ENCODE measurements around the gene RTEL1. TPM values are rescaled to one million over a fixed set of nuclear protein-coding genes. Genes with fewer than 3 reads are reported as not detected.

Gene RTEL1
- total RNA-seq, 1 donor from 2014 or later, result 12.2 TPM

DNA sequence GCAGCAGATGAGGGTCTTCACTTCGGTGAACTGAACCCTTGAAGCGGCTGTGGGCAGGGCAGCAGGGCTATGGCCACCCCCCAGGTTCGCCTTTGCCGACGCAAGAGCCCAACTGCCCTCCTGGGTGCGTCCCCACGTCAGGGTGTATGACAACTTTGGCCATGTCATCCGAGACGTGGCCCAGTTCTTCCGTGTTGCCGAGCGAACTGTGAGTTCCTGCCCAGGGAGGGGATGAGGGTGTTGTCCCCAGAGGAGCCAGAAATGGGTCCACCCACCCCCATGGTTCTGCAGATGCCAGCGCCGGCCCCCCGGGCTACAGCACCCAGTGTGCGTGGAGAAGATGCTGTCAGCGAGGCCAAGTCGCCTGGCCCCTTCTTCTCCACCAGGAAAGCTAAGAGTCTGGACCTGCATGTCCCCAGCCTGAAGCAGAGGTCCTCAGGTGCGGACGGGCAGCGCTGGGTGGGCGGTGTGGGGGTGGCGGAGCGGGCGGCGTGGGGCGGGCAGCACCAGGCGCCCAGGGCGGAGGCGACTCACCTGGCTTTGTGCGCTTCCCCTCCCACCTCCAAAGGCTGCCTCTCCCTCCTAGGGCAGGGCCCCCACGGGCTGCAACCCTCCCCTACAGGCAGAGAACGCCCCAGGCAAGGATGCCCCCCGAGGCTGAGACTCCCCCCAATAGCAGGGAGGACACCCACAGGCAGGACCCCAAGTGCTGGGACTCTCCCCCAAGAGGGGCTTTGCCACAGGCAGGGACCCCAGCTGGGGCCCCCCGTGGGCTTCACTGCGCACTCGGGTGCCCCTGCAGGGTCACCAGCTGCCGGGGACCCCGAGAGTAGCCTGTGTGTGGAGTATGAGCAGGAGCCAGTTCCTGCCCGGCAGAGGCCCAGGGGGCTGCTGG is 32.1 kb downstream of the RTEL1 start:
- no peak for ATAC-seq

DNA sequence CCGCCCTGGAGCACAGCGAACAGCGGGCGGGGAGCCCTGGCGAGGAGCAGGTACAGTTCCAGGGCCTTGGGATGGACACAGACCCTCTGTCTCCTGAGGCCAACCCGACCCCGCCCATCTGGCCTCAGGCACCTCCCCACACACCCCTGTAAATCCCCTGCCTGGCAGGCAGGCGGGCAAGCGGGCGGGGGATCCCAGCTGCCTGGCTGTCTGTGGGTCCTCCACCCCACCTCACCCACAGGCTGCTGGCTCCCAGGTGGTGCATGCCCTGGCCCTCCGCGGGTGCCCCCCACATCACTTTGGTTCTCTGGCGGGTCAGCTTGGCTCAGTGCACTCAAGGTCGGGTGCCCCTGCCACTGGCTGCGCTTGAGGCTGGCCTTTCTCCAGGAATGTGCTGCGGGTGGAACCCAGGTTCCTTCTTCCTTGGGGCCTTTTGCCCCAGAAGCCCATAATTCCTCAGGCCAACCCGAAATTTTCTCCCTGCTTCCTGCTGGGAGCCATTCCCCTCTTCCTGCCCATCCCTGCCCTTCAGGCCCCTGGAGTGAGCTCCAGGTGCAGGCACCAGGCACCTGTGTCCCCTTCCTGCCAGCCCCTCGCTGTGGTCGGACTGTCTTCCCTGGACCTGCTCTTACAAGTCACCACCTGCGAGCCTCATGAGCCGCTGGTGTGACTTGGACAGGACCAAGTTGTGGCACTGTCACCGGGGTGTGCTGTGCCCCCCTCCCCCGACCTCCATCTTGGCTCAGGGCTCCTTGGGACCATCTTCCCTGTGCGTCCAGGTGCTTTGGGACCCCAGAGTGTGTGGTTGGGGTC is 33.0 kb downstream of the RTEL1 start:
- ATAC-seq, result no peak

DNA sequence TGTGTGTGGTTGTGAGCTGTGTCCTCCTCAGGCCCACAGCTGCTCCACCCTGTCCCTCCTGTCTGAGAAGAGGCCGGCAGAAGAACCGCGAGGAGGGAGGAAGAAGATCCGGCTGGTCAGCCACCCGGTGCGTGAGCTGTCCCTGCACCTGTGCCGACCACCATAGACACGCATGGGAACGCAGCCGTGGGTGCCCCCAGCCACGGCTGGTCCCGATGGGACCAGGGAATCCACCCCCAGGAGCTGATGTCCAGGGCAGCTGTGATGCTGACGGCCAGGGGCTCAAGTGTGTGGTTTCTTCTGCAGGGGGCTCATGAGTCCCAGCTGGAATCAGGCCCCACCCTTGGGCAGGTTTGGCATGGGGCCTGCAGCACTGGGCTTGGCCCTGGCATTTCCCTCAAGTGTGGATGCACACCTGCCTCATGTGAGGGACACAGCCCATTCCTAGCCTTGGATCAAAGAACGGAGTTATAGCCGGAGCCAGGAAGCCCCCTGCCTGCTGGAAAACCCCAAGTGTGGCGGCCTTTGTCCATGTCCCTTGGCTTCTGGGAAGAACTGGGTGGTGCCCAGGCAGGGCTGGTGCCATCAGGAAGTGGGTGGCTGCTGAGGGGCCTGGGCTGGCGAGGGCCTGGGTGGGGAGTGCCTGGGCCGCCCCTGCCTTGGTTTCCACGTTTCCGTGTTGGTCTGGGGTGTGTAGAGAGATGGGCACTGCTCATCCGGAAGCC is 33.8 kb downstream of the RTEL1 start:
- ATAC-seq, result no peak

DNA sequence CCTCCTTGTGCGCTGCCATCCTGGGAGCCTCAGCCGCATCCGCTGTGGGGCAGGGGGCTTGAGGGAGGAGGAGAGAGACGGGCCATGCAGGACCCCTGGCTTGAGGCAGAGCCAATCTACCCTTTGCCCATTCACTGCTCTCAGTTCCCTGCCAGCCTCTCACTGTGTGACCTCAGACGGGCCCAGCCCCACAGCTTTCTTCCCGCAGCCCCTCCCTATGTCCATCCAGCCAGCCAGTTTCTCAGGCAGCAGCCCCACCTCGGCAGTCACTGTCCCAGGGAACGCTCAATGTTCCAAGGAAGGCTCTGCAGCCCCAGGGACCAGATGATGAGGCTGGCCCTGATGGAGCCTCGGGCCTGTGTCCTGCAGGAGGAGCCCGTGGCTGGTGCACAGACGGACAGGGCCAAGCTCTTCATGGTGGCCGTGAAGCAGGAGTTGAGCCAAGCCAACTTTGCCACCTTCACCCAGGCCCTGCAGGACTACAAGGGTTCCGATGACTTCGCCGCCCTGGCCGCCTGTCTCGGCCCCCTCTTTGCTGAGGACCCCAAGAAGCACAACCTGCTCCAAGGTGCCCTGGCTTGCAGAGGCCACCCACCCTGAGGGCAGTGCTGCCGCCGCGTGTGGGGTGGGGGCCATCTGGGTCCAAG is 34.4 kb downstream of the RTEL1 start:
- no peak for ATAC-seq

DNA sequence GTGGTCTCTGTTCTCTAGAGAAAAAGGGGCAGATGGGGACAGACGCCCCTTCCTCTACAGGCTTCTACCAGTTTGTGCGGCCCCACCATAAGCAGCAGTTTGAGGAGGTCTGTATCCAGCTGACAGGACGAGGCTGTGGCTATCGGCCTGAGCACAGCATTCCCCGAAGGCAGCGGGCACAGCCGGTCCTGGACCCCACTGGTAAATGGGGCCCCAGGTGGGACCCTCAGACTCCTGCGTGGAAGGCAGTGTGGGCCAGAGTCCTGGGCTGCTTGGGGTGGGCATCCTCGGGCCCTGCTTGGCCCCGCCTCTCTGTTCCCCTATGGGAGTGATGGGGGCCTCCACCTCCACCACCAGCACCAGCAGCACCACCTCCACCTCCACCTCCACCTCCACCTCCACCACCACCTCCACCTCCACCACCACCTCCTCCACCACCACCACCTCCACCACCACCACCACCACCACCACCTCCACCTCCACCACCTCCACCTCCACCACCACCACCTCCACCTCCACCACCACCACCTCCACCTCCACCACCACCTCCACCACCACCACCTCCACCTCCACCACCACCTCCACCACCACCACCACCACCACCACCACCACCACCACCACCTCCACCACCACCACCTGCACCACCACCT is 35.1 kb downstream of the RTEL1 start:
- no peak for ATAC-seq

DNA sequence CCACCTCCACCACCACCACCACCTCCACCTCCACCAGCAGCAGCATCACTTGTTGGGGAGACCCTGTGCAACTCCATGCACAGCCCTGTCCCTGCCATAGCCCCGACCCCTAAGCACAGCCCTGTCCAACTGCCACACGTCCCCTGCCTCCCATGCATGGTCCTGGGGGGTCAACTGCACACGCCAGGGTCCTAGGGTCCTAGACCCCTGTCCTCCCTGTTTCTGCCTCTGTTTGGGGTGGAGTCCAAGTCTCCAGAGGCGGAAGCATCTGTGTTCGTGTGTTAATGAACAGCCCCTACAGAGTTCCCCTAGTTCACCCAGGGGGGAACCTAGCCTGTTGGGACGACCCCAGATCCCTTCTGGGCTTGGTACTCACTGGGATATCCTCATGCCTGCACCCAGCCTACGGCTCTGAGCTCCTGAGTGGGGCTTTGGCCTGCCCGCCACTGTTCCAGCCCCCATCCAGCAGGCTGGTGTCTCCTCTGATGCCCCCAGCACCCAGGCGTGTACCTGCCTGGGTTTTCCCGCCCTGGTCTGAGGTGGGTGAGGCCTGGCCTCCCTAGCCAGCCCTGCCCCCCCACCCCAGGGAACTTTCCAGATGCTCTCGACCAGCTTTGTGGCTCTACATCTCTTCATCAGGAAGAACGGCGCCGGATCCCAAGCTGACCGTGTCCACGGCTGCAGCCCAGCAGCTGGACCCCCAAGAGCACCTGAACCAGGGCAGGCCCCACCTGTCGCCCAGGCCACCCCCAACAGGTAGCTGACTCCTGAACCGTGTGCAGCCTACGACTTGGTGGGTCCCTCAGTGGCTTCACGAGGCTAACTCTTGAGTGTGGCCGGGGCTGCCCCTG is 35.8 kb downstream of the RTEL1 start:
- ATAC-seq, result no peak

DNA sequence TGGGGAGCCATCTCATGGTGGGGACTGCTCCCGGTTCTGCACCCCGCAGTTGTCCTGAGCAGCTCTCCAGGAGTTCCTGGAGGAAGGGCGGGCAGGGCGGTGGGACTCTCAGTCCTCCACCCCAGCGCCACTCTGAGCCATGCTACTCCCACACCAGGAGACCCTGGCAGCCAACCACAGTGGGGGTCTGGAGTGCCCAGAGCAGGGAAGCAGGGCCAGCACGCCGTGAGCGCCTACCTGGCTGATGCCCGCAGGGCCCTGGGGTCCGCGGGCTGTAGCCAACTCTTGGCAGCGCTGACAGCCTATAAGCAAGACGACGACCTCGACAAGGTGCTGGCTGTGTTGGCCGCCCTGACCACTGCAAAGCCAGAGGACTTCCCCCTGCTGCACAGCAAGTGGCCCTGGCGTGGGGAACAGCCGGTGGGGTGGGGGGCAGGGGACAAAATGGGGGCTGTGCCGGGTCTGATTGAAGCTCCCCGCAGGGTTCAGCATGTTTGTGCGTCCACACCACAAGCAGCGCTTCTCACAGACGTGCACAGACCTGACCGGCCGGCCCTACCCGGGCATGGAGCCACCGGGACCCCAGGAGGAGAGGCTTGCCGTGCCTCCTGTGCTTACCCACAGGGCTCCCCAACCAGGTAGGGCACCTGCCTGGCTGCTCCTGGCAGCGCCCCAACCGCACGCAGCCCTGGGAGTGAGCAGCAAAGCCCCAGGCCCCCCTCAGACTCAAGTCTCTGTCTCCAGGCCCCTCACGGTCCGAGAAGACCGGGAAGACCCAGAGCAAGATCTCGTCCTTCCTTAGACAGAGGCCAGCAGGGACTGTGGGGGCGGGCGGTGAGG is 36.7 kb downstream of the RTEL1 start:
- ATAC-seq, result peak; percentile 4

DNA sequence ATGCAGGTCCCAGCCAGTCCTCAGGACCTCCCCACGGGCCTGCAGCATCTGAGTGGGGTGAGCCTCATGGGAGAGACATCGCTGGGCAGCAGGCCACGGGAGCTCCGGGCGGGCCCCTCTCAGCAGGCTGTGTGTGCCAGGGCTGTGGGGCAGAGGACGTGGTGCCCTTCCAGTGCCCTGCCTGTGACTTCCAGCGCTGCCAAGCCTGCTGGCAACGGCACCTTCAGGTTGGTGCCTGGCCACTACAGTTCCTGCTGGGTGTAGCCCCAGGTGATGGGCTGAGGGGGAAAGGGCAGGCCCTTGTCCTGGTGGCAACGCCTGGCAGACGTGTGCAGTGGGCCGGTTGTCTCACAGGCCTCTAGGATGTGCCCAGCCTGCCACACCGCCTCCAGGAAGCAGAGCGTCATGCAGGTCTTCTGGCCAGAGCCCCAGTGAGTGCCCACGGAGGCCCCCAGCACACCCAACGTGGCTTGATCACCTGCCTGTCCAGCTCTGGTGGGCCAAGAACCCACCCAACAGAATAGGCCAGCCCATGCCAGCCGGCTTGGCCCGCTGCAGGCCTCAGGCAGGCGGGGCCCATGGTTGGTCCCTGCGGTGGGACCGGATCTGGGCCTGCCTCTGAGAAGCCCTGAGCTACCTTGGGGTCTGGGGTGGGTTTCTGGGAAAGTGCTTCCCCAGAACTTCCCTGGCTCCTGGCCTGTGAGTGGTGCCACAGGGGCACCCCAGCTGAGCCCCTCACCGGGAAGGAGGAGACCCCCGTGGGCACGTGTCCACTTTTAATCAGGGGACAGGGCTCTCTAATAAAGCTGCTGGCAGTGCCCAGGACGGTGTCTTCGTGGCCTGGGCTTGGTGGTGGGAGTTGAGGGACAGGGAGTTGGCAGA is 37.6 kb downstream of the RTEL1 start:
- peak; percentile 16 for ATAC-seq

DNA sequence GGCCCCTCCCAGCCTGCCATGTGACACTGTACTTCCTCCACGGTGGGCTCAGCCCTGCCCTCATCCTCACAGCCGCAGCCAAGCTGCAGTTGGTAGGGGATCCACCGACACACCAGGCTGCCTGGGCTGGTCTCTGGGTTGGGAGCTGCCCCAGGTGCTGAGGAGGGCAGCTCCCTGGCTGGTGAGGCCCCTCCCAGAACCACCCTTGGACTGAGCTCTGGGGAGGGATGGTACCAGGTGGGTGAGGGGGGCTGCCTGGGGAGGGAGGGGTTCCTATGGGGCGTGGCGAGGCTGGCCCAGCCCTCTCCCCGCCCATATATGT is 38.2 kb downstream of the RTEL1 start:
- peak; percentile 49 for ATAC-seq

DNA sequence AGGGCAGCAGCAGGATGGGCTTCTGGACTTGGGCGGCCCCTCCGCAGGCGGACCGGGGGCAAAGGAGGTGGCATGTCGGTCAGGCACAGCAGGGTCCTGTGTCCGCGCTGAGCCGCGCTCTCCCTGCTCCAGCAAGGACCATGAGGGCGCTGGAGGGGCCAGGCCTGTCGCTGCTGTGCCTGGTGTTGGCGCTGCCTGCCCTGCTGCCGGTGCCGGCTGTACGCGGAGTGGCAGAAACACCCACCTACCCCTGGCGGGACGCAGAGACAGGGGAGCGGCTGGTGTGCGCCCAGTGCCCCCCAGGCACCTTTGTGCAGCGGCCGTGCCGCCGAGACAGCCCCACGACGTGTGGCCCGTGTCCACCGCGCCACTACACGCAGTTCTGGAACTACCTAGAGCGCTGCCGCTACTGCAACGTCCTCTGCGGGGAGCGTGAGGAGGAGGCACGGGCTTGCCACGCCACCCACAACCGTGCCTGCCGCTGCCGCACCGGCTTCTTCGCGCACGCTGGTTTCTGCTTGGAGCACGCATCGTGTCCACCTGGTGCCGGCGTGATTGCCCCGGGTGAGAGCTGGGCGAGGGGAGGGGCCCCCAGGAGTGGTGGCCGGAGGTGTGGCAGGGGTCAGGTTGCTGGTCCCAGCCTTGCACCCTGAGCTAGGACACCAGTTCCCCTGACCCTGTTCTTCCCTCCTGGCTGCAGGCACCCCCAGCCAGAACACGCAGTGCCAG is 38.7 kb downstream of the RTEL1 start, which contains the start of gene TNFRSF6B:
Gene TNFRSF6B, plus strand, starts transcription at position 25 of the 729 bp plus-strand sequence. Its CDS starts 116 bp downstream, at position 141.
- ATAC-seq, result peak; percentile 3

DNA sequence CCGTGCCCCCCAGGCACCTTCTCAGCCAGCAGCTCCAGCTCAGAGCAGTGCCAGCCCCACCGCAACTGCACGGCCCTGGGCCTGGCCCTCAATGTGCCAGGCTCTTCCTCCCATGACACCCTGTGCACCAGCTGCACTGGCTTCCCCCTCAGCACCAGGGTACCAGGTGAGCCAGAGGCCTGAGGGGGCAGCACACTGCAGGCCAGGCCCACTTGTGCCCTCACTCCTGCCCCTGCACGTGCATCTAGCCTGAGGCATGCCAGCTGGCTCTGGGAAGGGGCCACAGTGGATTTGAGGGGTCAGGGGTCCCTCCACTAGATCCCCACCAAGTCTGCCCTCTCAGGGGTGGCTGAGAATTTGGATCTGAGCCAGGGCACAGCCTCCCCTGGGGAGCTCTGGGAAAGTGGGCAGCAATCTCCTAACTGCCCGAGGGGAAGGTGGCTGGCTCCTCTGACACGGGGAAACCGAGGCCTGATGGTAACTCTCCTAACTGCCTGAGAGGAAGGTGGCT is 39.3 kb downstream of the RTEL1 start:
- peak; percentile 1 for ATAC-seq

DNA sequence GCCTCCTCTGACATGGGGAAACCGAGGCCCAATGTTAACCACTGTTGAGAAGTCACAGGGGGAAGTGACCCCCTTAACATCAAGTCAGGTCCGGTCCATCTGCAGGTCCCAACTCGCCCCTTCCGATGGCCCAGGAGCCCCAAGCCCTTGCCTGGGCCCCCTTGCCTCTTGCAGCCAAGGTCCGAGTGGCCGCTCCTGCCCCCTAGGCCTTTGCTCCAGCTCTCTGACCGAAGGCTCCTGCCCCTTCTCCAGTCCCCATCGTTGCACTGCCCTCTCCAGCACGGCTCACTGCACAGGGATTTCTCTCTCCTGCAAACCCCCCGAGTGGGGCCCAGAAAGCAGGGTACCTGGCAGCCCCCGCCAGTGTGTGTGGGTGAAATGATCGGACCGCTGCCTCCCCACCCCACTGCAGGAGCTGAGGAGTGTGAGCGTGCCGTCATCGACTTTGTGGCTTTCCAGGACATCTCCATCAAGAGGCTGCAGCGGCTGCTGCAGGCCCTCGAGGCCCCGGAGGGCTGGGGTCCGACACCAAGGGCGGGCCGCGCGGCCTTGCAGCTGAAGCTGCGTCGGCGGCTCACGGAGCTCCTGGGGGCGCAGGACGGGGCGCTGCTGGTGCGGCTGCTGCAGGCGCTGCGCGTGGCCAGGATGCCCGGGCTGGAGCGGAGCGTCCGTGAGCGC is 39.9 kb downstream of the RTEL1 start:
- ATAC-seq, result no peak

DNA sequence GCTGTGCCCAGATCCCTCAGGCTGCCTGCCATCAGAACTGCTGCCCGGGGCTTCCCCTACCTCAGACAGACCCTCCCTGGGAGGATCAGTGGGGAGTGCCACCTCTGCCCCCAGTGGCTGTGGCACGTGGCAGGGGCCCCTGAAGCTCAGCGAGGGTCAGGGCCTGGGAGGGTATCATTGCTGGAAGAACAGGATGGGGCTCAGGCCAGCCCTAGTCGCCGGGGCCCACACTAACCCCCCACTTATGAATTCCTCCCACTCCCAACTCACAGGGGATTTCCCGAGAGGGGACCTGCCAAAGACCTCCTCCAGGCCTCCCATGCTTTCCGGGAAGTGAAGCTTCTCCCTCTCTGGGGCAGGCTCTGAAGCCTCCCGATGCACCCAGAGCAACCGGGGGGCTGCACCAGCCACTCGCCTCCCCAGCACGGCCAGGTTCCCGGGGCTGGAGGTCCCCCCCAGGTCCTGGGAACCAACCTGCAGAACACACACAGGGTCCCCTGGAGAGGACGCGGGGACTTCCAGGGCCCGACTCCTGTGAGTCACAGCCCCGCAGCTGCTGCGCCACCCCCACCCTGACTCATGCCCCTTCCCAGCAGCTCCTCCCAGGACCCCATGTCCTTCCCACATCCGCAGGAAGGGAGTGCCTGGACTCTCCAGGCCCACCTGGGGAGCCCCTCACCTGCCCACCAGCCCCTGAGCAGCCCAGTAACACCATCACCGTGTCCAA is 40.8 kb downstream of the RTEL1 start:
- ATAC-seq, result peak; percentile 63

DNA sequence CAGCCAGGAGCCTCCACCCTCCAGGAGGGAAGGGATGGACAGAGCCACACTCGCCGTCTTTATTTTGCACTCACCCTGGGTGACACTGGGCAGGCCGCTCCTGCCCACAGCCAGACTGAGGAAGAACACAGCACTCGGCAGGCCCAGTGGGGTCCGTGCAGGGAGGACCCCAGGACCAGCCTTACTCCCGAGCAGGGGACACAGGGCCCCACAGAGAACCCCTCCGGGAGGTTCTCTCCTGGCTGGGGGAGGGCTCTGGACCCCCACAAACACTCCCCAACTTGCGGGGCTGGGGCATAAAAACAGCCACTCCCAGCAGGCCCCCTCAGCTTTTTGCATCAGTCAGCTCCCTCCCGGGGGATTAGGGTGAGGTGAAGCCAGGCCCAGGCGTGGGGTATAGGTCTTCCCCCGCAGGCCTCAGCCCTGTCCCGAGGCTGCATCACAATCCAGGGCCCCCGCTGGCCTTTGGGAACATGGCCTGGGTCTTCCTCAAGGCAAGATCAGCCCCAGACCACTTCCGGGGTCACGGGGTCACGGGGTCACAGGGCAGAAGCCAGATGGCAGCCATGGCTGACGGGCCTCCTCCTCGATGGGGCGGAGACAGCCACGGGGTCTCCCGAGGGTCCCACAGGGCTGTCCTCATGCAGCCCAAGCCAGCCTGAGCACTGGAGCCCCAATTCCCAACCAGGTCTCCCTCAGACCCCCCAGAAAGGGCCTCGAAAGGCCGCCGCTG is 41.5 kb downstream of the RTEL1 start:
- no peak for ATAC-seq

DNA sequence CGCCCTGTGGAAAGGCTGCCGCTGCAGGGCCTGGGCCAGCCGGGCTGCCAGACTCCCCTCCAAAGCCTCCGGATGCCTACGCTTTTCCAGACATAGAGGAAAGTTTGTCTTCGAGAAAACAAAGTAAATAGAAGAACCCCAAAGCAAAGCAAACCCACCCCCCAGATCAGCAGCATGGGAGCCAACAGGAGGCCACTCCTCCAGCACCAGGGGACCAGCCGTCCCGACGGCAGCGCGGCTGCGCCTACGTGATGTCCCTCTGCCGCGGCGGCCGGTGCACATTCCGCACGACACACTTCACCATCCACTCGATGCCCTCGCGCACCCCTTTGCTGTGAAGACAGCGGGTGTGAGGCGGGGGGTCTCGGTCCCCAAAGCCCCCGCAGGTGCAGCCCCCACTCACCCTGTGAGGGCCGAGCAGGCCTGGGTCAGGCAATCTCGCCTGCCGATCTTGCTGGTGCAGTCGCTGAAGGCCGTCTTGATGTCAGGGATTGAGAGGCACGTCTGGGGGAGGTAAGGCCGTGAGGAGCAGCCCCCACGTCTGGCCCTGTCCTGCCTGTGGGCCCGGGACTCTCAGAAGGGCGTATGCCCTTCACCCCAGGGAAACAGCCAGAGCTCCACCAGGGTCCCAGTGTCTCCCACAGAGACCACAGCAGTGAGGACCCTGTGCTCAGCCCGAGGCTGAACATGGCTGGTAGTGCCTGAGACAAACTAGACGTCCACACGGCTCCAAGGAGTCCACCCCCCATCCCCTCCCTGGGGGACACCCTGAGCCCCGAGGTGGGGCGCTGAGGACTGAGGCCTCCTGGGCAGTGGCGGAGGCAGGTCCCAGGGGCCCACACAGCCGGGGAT is 42.3 kb downstream of the RTEL1 start:
- no peak for ATAC-seq

All from esophagus mucosa (tissue), 1 donor.